HL-60/S4 treated with retinoic acid at 250 ng/mL for 4 days and 3 days (cell line): Measurements from ENCODE around the gene SLC44A3.
"Not testable (repeated sequence)": the region's sequence is repeated elsewhere in the genome, so short reads cannot be mapped to it uniquely, and the experiment has no call there.

ENCODE experiments used
- in situ Hi-C: fragments of 300-500 bp; cut with MboI; formaldehyde crosslinking; loops from 2 replicates; pipeline ENCODE4 v1.7.0; 2022; ENCODE audit warnings: low sequenced_read_pairs

The SLC44A3 gene

GRCh38 chr1:94927405-94928175 is 107.4 kb downstream of the SLC44A3 start:
- in situ Hi-C loops = no loop called here

GRCh38 chr1:94928293-94928939 is 108.3 kb downstream of the SLC44A3 start:
- in situ Hi-C loops = no loop called here

DNA sequence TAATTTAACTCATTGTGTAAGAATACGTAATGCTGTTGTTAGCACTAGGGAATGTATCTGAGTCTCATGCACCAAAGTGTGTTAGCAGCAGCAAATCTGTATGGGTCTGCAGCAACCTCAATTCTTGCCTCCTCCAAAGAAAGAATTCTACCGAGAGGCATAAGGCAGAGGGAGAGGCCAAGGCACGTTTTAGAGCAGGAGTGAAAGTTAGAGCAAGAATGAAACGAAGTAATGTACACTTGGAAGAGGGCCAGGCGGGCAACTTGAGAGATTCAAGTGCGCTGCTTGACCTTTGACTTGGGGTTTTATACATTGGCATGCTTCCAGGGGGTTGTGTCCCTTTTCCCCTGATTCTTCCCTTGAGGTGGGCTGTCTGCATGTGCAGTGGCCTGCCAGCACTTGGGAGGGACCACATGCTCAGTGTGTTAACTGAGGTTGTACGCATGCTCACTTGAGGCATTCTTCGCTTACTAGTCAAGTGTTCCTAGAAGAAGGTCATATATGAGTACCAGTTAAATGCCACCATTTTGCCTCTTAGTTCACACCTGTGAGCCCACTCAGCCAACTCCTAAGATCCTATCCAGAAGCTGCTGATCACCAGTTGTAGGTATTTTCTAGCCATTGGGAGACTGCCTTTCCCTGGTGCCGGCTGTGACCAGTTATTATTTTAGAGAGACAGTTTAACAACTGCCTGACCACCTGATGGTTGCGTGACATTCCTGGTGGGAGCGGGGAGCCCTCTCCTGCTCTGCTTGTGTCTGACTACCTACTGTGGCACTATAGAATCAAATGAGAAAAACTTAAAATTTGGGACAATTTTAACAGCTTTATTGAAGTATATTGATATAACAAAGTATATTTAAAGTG is 109.4 kb downstream of the SLC44A3 start:
- in situ Hi-C loops = no loop called here

- in situ Hi-C loops = no loop called here
Observed at GRCh38 chr1:94931254-94931841, 111.2 kb downstream of the SLC44A3 start.

- in situ Hi-C loops = no loop called here
Observed at GRCh38 chr1:94934551-94934950, 114.4 kb downstream of the SLC44A3 start.

GRCh38 chr1:94935034-94935433 is 114.9 kb downstream of the SLC44A3 start:
- in situ Hi-C loops = no loop called here

- in situ Hi-C loops = no loop called here
Observed at GRCh38 chr1:94935476-94935875, 115.3 kb downstream of the SLC44A3 start.

- in situ Hi-C loops = no loop called here
Observed at GRCh38 chr1:94936861-94937620, 116.9 kb downstream of the SLC44A3 start.

DNA sequence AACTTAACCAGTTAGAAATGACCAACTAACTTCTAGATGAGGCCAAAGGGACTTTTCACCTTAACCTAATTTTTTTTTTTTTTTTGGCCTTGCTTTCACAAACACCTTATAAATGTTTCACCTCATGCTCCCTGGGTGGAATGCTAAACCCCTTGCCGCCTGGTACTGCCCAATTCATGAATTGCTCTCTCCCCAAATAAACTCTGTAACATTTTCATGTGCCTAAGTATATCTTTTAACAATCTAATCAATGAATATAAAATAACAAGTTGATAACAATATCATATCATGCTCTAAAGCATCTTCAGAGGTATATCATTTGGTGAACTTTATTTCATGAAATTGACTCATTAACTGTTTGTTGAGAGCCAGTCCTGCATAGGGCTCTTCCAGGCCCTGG is 117.7 kb downstream of the SLC44A3 start:
- in situ Hi-C loops = no loop called here

- in situ Hi-C loops = no loop called here
Observed at GRCh38 chr1:94940738-94941137, 120.6 kb downstream of the SLC44A3 start.

DNA sequence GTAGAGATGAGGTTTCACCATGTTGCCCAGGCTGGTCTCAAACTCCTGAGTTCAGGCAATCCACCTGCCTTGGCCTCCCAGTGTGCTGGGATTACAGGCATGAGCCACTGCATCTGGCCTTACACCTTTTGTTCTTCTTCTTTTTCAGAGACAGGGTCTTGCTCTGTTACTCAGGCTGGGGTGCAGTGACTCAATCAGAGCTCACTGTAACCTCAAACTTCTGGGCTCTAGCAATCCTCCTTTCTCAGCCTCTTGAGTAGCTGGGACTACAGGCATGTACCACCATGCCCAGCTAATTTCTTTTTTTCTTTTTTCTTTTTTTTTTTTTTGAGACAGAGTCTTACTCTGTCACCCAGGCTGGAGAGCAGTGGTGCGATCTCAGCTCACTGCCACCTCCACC is 121.3 kb downstream of the SLC44A3 start:
- in situ Hi-C loops = not testable (repeated sequence)

GRCh38 chr1:94942171-94943128 is 122.3 kb downstream of the SLC44A3 start:
- in situ Hi-C loops = no loop called here
